IMR-90 (cell line): Measurements from ENCODE around the gene TMEM184B. TPM values are rescaled to one million over a fixed set of nuclear protein-coding genes. Genes with fewer than 3 reads are reported as not detected.

ENCODE experiments used
- ATAC-seq: fragments of 200-7000 bp; cut with Tn5 transposase; 2 replicates; pipeline ENCODE4 v1.9.1; 2020; ENCODE audit warnings: low read depth, mild to moderate bottlenecking, moderate library complexity
- BruUV-seq: library from RNA; stranded (reverse); fragments of 400-500 nt; replicated peaks from 2 replicates; lab custom pipeline; 2021; lab: Mats Ljungman, UMichigan
- CTCF ChIA-PET: fragments of 300-600 bp; formaldehyde crosslinking; extraction: SDS; loops from one replicate; lab custom pipeline; 2021; ENCODE audit warnings: antibody characterized with exemption; lab: Yijun Ruan, JAX
- POLR2A ChIA-PET: fragments of 300-600 bp; sonication (Branson Sonifier 250); formaldehyde crosslinking; loops from one replicate; lab custom pipeline; 2022; ENCODE audit warnings: antibody characterized with exemption; ENCODE audit not compliant: unreplicated experiment; lab: Charles Lee
- DNase-seq: peaks from one replicate; pipeline ENCODE4 v3.0.0; 2013
- H2AFZ ChIP-seq: replicated peaks from 2 replicates; pipeline ENCODE3; 2013; ENCODE audit warnings: low read length, mild to moderate bottlenecking; ENCODE audit not compliant: poor library complexity
- H2AK5ac ChIP-seq: 2 replicates; pipeline ENCODE4 v1.6.1; 2013; ENCODE audit warnings: low read depth, low read length, inconsistent platforms
- H2AK9ac ChIP-seq: replicated peaks from 2 replicates; pipeline ENCODE3; 2013; ENCODE audit warnings: mild to moderate bottlenecking, low read depth, low read length, moderate library complexity; ENCODE audit not compliant: poor library complexity
- H2BK120ac ChIP-seq: 2 replicates; pipeline ENCODE4 v1.6.1; 2013; ENCODE audit warnings: low read depth, low read length, inconsistent platforms
- H2BK15ac ChIP-seq: 3 replicates; pipeline ENCODE4 v1.6.1; 2013; ENCODE audit warnings: low read depth, low read length, inconsistent platforms
- H2BK20ac ChIP-seq: 2 replicates; pipeline ENCODE4 v1.6.1; 2013; ENCODE audit warnings: low read depth, mild to moderate bottlenecking, inconsistent platforms, low read length, moderate library complexity
- H2BK5ac ChIP-seq: 2 replicates; pipeline ENCODE4 v1.6.1; 2013; ENCODE audit warnings: mild to moderate bottlenecking, low read depth, low read length, inconsistent platforms; ENCODE audit not compliant: poor library complexity, severe bottlenecking
- H3K14ac ChIP-seq: replicated peaks from 2 replicates; pipeline ENCODE4 v1.6.1; 2013; ENCODE audit warnings: low read depth, low read length, inconsistent platforms
- H3K18ac ChIP-seq: 2 replicates; pipeline ENCODE4 v1.6.1; 2013; ENCODE audit warnings: low read depth, low read length, control low read depth
- H3K23ac ChIP-seq: 2 replicates; pipeline ENCODE4 v1.6.1; 2013; ENCODE audit warnings: low read depth, low read length, inconsistent platforms
- H3K27ac ChIP-seq: 2 replicates; pipeline ENCODE4 v1.5.1; 2013; ENCODE audit warnings: mild to moderate bottlenecking, control low read depth, low read length; ENCODE audit not compliant: insufficient read depth
- H3K27me3 ChIP-seq: 2 replicates; pipeline ENCODE4 v1.6.1; 2013; ENCODE audit warnings: low read length; ENCODE audit not compliant: control insufficient read depth, insufficient read depth
- H3K36me3 ChIP-seq: 2 replicates; pipeline ENCODE4 v1.6.1; 2013; ENCODE audit warnings: low read length, mixed read lengths; ENCODE audit not compliant: control insufficient read depth, insufficient read depth
- H3K4ac ChIP-seq: 2 replicates; pipeline ENCODE4 v1.6.1; 2013; ENCODE audit warnings: low read depth, low read length, inconsistent platforms
- H3K4me1 ChIP-seq: 2 replicates; pipeline ENCODE4 v1.6.1; 2013; ENCODE audit warnings: low read length, mixed read lengths; ENCODE audit not compliant: control insufficient read depth, insufficient read depth
- H3K4me2 ChIP-seq: 2 replicates; pipeline ENCODE4 v1.6.1; 2013; ENCODE audit warnings: low read depth, mild to moderate bottlenecking, control low read depth, low read length, moderate library complexity
- H3K4me3 ChIP-seq: 2 replicates; pipeline ENCODE4 v1.5.1; 2013; ENCODE audit warnings: low read depth, mild to moderate bottlenecking, control low read depth, low read length, moderate library complexity; ENCODE audit not compliant: insufficient read depth
- H3K56ac ChIP-seq: 2 replicates; pipeline ENCODE4 v1.6.1; 2013; ENCODE audit warnings: low read length, inconsistent platforms; ENCODE audit not compliant: insufficient read depth; ENCODE audit errors: extremely low read depth
- H3K79me1 ChIP-seq, 2 experiments: 2 replicates each; pipeline ENCODE4 v1.6.1; 2013; ENCODE audit warnings: low read length in 2 of 2, inconsistent platforms in 1 of 2, low read depth in 1 of 2
- H3K9ac ChIP-seq: 2 replicates; pipeline ENCODE4 v1.6.1; 2013; ENCODE audit warnings: low read depth, low read length, control low read depth
- H3K9me1 ChIP-seq: 2 replicates; pipeline ENCODE4 v1.6.1; 2013; ENCODE audit warnings: low read length, inconsistent platforms; ENCODE audit not compliant: insufficient read depth
- H3K9me3 ChIP-seq: 2 replicates; pipeline ENCODE4 v1.6.1; 2013; ENCODE audit warnings: low read length; ENCODE audit not compliant: control insufficient read depth, insufficient read depth
- H4K20me1 ChIP-seq: 2 replicates; pipeline ENCODE4 v1.6.1; 2013; ENCODE audit warnings: low read length, inconsistent platforms; ENCODE audit not compliant: insufficient read depth
- H4K5ac ChIP-seq: 2 replicates; pipeline ENCODE4 v1.6.1; 2013; ENCODE audit warnings: mild to moderate bottlenecking, low read depth, low read length, control low read depth
- H4K8ac ChIP-seq, 2 experiments: 2 replicates each; pipeline ENCODE4 v1.6.1; 2013; ENCODE audit warnings: low read depth in 2 of 2, low read length in 2 of 2, control low read depth in 1 of 2, inconsistent platforms in 1 of 2
- H4K91ac ChIP-seq: 2 replicates; pipeline ENCODE4 v1.6.1; 2013; ENCODE audit warnings: low read depth, low read length, inconsistent platforms; ENCODE audit not compliant: insufficient read depth
- BHLHE40 ChIP-seq: fragments of 150-350 bp; IDR thresholded peaks from 2 replicates; pipeline ENCODE4 v1.6.1; 2016; ENCODE audit warnings: mild to moderate bottlenecking, low read depth, low read length
- CEBPB ChIP-seq: IDR thresholded peaks from 2 replicates; pipeline ENCODE4 v1.6.1; 2012; ENCODE audit warnings: low read depth, low read length, improper control_type of control experiment
- CTCF ChIP-seq: conservative IDR thresholded peaks from 2 replicates; pipeline ENCODE4 v1.5.1; 2012; ENCODE audit warnings: mild to moderate bottlenecking, low read depth, low read length, improper control_type of control experiment
- ELK1 ChIP-seq: fragments of 150-350 bp; IDR thresholded peaks from 2 replicates; pipeline ENCODE4 v1.6.1; 2016; ENCODE audit warnings: low read depth, mild to moderate bottlenecking, low read length, moderate library complexity, borderline replicate concordance
- FOS ChIP-seq: fragments of 150-350 bp; IDR thresholded peaks from 2 replicates; pipeline ENCODE4 v1.6.1; 2016; ENCODE audit warnings: low read depth, low read length
- MAFK ChIP-seq: IDR thresholded peaks from 2 replicates; pipeline ENCODE4 v1.6.1; 2012; ENCODE audit warnings: low read depth, low read length, improper control_type of control experiment
- MAZ ChIP-seq: IDR thresholded peaks from 2 replicates; pipeline ENCODE4 v1.6.1; 2012; ENCODE audit warnings: low read depth, mild to moderate bottlenecking, low read length, improper control_type of control experiment, moderate library complexity, borderline replicate concordance
- MXI1 ChIP-seq: IDR thresholded peaks from 2 replicates; pipeline ENCODE4 v1.6.1; 2012; ENCODE audit warnings: low read depth, mild to moderate bottlenecking, low read length, moderate library complexity, borderline replicate concordance
- NFE2L2 ChIP-seq: fragments of 150-350 bp; IDR thresholded peaks from 2 replicates; pipeline ENCODE4 v1.6.1; 2016; ENCODE audit warnings: low read depth, mild to moderate bottlenecking, low read length
- POLR2A ChIP-seq: IDR thresholded peaks from 2 replicates; pipeline ENCODE4 v1.6.1; 2012; ENCODE audit warnings: mild to moderate bottlenecking, low read depth, low read length
- RAD21 ChIP-seq: IDR thresholded peaks from 2 replicates; pipeline ENCODE4 v1.6.1; 2012; ENCODE audit warnings: low read length, improper control_type of control experiment
- RCOR1 ChIP-seq: IDR thresholded peaks from 2 replicates; pipeline ENCODE4 v1.6.1; 2012; ENCODE audit warnings: mild to moderate bottlenecking, low read length, improper control_type of control experiment; ENCODE audit not compliant: insufficient replicate concordance
- RFX5 ChIP-seq: IDR thresholded peaks from 2 replicates; pipeline ENCODE4 v1.8.0; 2012; ENCODE audit warnings: low read depth, mild to moderate bottlenecking, low read length, moderate library complexity
- SMC3 ChIP-seq: fragments of 150-350 bp; IDR thresholded peaks from 2 replicates; pipeline ENCODE4 v1.6.1; 2016; ENCODE audit warnings: low read depth, mild to moderate bottlenecking, antibody characterized with exemption, low read length, moderate library complexity
- USF2 ChIP-seq: fragments of 150-350 bp; IDR thresholded peaks from 2 replicates; pipeline ENCODE4 v1.6.1; 2017; ENCODE audit warnings: mild to moderate bottlenecking, antibody characterized with exemption, low read length, low read depth
- whole genome bisulfite sequencing, 2 experiments: methylation state at CpG; one replicate each; pipeline versions ENCODE4 v1.1.5 to v1.1.7; 2013; ENCODE audit warnings: missing lambda C conversion rate in 2 of 2; ENCODE audit not compliant: insufficient read length in 1 of 2; ENCODE audit errors: extremely low coverage in 2 of 2; 5-methylcytosine and 5-hydroxymethylcytosine counted together
- dilution Hi-C: fragments of 300-500 bp; cut with HindIII; formaldehyde crosslinking; loops from one replicate; pipeline ENCODE4 v1.14.3; 2018; ENCODE audit warnings: low sequenced_read_pairs; ENCODE audit not compliant: unreplicated experiment
- in situ Hi-C: fragments of 300-500 bp; cut with MboI; formaldehyde crosslinking; loops from 3 replicates; pipeline ENCODE4 v1.14.3; 2019; ENCODE audit warnings: low sequenced_read_pairs, inconsistent platforms, mixed read lengths
- intact Hi-C: fragments of 100-400 bp; cut with micrococcal nuclease; formaldehyde crosslinking; loops from 2 replicates; pipeline ENCODE4 v1.10.0; 2022
- polyA plus RNA-seq, 3 experiments: library from polyadenylated mRNA; depleted of rRNA; stranded (reverse); fragments of >200 nt; gene quantifications; 2 replicates each; pipeline ENCODE4 v1.2.3, GENCODE V29; 2012; ENCODE audit warnings: low replicate concordance in 1 of 3
- total RNA-seq: library from RNA; depleted of rRNA; stranded (reverse); fragments of >200 nt; gene quantifications from 2 replicates; pipeline ENCODE4 v1.2.3, GENCODE V29; 2012

TMEM184B gene
- total and polyA plus RNA-seq, 2 of the 4 experiments (the other 2 are of a cell fraction): 9.1 to 81.1 TPM

GRCh38 chr22:38298312-38299005 lies 25.6 kb upstream of the TMEM184B start:
- Histone ChIP-seq H4K5ac (no peak overlapping the region), H3K9me3 (no peaks in the 10 kb centered on the region), H3K23ac (no peak overlapping the region), H4K20me1 (peaks cover 100% of the 10 kb centered on the region), H3K4ac (no peak overlapping the region), H3K79me1 (peaks cover 30 to 97% of the 10 kb centered on the region in 2 experiments), H3K9me1 (peaks cover 2% of the 10 kb centered on the region; the same call in 1 of the 2 replicates), H3K14ac (no peak overlapping the region), H2BK15ac (no peak overlapping the region), H2BK5ac (peak overlapping the region; percentile 61), H3K27ac (no peak overlapping the region), H3K18ac (no peak overlapping the region), H4K8ac (no peak overlapping the region), H3K4me3 (no peak overlapping the region), H3K27me3 (no peaks in the 10 kb centered on the region), H3K9ac (no peak overlapping the region), H3K56ac (no peak overlapping the region), H2AFZ (peak overlapping the region; percentile 48), H2AK5ac (no peak overlapping the region), H3K36me3 (peaks cover 98% of the 10 kb centered on the region), H2BK20ac (no peak overlapping the region), H3K4me1 (peaks cover 1% of the 10 kb centered on the region; the same call in 1 of the 2 replicates), H2BK120ac (no peak overlapping the region), H4K91ac (no peak overlapping the region), H2AK9ac (peak overlapping the region; percentile 91), H3K4me2 (no peak overlapping the region)
- DNase-seq (peak; percentile 88), ATAC-seq (no peak)
- POLR2A ChIA-PET: no interaction called here
- CTCF ChIA-PET: no interaction called here
- WGBS, 2 experiments: 83% methylated on average over 14 of the region's 25 CpGs; no CpG with 5 or more reads in 1 of the 2 experiments
- dilution Hi-C loops: no loop called here
- intact Hi-C loops: no loop called here
- in situ Hi-C loops: no loop called here
- BruUV-seq: no TSS peak
- TF ChIP-seq RAD21: no peak; the same call in 1 of the 2 replicates
- TF ChIP-seq MXI1: no peak
- TF ChIP-seq FOS: peak; percentile 51; the same call in 1 of the 2 replicates
- peak; percentile 27 for TF ChIP-seq SMC3
- no peak for TF ChIP-seq RCOR1
- TF ChIP-seq MAFK: no peak
- no peak for TF ChIP-seq USF2
- peak; percentile 73 for TF ChIP-seq CEBPB
- TF ChIP-seq CTCF: peak; percentile 32; the same call in 1 of the 2 replicates
- TF ChIP-seq ELK1: no peak
- TF ChIP-seq BHLHE40: no peak
- TF ChIP-seq NFE2L2: no peak
- TF ChIP-seq POLR2A: no peak
- no peak for TF ChIP-seq MAZ
- TF ChIP-seq RFX5: no peak
